Astrocyte of the spinal cord (primary cell): ENCODE results near the gene ESYT2.

Experiments
- DNase-seq: peaks from one replicate; pipeline ENCODE4 v3.0.0; 2011; ENCODE audit warnings: low read depth, low spot score
- H3K4me3 ChIP-seq: 2 replicates; pipeline ENCODE4 v1.5.1; 2011; ENCODE audit warnings: low read depth, mild to moderate bottlenecking, low read length, moderate library complexity
- CTCF ChIP-seq: IDR thresholded peaks from 2 replicates; pipeline ENCODE4 v1.5.1; 2012; ENCODE audit warnings: low read depth, mild to moderate bottlenecking, low read length, inconsistent platforms
- in situ Hi-C: cut with HindIII; loops from 2 replicates; pipeline ENCODE4 v1.10.0; 2017; ENCODE audit warnings: low sequenced_read_pairs

The ESYT2 gene

GRCh38 chr7:158740013-158740656 lies 89.2 kb downstream of the ESYT2 start:
- in situ Hi-C loops: no loop called here
- no peak for TF ChIP-seq CTCF
- DNase-seq: peak; percentile 96
- H3K4me3 ChIP-seq: no peak overlapping the region

GRCh38 chr7:158738841-158739240 lies 90.5 kb downstream of the ESYT2 start:
- TF ChIP-seq CTCF: no peak
- H3K4me3 ChIP-seq: no peak overlapping the region
- in situ Hi-C loops: no loop called here
- DNase-seq: no peak

GRCh38 chr7:158737064-158737695 lies 92.1 kb downstream of the ESYT2 start:
- no peak overlapping the region for H3K4me3 ChIP-seq
- in situ Hi-C loops: no loop called here
- no peak for DNase-seq
- no peak for TF ChIP-seq CTCF

- TF ChIP-seq CTCF: no peak
- H3K4me3 ChIP-seq: no peak overlapping the region
- in situ Hi-C loops: no loop called here
- DNase-seq: no peak
Observed at GRCh38 chr7:158735935-158736334, 93.4 kb downstream of the ESYT2 start.

GRCh38 chr7:158734861-158735260 lies 94.4 kb downstream of the ESYT2 start:
- no peak overlapping the region for H3K4me3 ChIP-seq
- in situ Hi-C loops: no loop called here
- peak; percentile 62 for DNase-seq
- no peak for TF ChIP-seq CTCF

- no peak for DNase-seq
- no peak for TF ChIP-seq CTCF
- in situ Hi-C loops: no loop called here
- no peak overlapping the region for H3K4me3 ChIP-seq
Observed at GRCh38 chr7:158733775-158734494, 95.4 kb downstream of the ESYT2 start.
